ENCODE measurements around the gene SATL1.
"Not testable (repeated sequence)": the region's sequence is repeated elsewhere in the genome, so short reads cannot be mapped to it uniquely, and the experiment has no call there.

SATL1 gene, protein sequence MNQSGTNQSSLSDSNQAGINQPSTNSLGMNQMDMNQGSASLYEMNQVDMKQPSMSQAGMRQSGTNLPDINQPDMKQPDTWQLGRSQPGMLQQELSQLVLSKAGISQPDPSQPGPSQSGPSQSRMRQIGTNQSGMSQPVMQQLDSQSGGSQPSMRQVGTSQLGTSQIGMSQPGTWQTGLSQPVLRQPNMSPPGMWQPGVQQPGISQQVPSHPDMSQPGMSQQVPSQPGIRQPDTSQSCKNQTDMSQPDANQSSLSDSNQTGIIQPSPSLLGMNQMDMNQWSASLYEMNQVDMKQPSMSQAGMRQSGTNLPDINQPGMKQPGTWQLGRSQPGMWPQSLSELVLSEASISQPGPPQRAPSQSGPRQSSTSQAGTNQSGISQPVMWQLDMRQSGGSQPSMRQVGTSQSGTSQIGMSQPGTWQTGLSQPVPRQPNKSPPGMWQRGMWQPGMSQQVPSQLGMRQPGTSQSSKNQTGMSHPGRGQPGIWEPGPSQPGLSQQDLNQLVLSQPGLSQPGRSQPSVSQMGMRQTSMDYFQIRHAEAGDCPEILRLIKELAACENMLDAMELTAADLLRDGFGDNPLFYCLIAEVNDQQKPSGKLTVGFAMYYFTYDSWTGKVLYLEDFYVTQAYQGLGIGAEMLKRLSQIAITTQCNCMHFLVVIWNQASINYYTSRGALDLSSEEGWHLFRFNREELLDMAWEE

DNA sequence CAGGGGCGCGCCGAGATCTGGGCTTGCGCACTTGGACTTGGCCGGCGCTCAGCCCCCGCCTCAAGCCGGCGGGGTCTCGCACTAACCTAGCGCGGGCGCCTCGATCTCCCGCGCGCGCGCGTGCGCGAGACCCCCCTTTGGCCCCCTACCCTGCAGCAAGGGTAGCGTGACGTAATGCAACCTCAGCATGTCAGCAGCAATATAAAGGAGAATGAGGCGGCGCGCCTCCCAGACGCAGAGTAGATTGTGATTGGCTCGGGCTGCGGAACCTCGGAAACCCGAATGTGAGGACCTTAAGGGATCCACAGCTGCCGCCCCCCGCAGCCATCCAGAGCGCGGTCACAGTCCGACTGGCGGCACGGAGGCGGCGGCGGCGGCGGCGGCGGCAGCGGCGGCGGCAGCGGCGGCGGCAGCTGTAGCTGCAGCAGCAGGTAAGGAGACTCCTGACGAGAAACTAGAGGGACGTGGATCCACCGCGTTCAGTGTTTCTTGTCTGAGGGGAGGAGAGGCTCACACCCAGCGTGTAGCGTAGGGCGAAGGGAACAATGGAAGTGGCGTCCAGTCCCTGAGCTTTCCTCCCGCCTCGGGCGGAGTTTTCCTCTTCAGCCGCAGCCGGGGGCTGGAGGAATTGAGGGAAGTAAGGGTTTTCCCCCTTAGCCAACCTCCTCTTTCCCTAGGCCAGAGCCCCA, at the start of gene SATL1, which contains the start of gene ZNF711:
SATL1 (minus strand) TSS at position 19 of the 689 bp plus-strand sequence. CDS start 134,811 bp downstream, outside the sequence.
ZNF711 (plus strand) TSS at position 231 of the 689 bp plus-strand sequence. CDS start 3,582 bp downstream, outside the sequence.
- H3K4me3 ChIP-seq (ENCODE audit: low read length), result peak within 1 kb of the TSS; percentile 82
- no peak for TF ChIP-seq ZNF274 (IDR thresholded peaks at IDR 0.05; ENCODE audit: low read depth, low read length)

DNA sequence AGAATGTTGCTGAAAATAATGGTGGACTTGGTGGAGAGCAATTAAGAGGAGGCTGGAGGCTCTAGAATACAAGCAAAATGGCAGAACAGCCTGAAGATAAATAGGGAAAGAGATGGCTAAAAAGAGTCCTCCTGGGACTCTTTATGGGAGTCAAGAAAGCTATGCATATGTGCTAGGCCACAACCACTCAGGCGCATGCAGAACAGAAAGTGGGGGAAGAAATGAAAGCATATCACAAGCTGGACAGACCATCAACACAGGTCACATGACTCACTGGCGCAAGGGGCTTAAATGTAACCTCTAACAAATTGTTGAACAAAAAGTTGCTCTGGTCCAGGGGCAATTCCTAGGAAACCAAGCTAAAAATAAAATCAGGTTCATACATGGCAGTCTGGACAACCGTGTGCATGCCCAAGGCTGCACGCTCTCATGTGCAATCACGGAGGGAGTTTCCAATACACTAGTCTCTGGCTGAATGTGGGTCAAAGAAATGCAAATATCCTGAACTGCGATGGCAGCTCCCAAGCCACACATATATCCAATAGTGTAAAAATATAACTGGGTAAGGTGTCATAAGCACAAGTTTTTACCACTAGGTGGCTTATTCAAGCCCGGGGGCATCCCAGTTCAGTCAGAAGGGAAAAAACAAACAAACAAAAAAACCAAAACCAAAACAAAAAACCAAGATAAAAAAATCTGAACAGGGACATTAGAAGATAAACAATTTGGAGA, 45.6 kb upstream of the SATL1 start:
- TF ChIP-seq ZNF274 (IDR thresholded peaks at IDR 0.05; ENCODE audit: low read depth, low read length), result no peak
- H3K4me3 ChIP-seq (ENCODE audit: low read length), result no peak overlapping the region

DNA sequence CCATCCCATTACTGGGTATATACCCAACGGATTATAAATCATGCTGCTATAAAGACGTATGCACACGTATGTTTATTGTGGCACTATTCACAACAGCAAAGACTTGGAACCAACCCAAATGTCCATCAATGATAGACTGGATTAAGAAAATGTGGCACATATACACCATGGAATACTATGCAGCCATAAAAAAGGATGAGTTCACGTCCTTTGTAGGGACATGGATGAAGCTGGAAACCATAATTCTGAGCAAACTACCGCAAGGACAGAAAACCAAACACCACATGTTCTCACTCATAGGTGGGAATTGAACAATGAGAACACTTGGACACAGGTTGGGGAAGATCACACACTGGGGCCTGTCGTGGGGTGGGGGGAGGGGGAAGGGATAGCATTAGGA, 41.7 kb upstream of the SATL1 start:
- H3K4me3 ChIP-seq (ENCODE audit: low read length), result not testable (repeated sequence)

DNA sequence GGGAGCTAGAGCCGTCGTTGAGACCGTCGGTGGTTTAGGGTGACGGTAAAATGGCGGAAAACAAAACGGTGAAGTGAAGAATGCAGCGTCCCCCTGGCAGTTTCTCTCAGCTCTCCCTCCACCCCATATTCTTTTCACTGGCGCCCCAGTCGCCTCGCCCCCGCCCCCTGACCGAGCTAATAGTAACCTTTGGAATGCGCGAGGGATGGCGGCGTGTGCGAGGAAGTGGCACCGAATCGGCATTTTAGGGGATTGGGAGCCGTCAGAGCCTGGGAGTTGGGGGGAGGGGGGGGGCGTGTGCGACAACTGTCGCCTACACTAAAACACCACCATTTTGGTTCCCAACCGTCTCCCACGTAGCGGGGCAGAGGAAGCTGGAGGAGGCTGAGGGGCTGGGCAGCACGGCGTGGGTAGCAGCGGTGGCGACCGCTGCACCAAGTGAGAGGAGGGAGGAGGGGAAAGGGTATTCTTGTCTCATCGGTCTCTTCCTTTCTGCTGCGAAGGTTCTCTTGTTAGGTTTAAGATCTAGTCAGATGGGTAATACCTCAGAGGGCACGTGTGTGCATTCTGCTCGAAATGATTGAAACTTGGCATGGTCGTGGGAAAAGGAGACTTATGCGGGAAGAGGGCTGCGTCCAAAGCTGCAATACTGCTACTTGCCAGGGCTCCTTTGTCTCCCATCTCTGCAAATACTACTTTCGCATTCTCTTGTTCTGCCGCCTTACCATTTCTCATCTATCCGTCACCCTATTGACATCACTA, 1.1 kb upstream of the SATL1 start:
- peak overlapping the region; percentile 82 for H3K4me3 ChIP-seq (ENCODE audit: low read length)
- TF ChIP-seq ZNF274 (IDR thresholded peaks at IDR 0.05; ENCODE audit: low read depth, low read length), result no peak

DNA sequence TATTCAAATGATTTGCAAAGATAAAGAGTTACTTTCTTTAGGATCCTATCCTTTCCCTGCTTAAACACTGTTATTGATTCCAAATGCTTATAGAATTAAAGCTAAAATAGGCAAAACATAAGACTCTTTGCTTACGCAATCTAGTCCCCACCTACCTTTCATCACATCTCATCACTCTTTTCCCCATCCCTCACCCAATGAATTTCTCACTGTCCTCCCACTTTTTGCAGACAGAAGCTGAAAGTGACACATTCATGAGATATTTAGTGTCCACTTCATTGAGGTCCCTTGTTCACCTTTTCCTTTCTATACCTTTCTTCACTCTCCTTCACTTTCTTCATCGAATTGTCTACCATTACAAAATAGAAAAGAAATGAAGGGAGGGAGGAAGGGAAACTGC, 424 bp downstream of the SATL1 start:
- H3K4me3 ChIP-seq (ENCODE audit: low read length), result peak overlapping the region; percentile 10; the same call in 1 of the 2 replicates
- TF ChIP-seq ZNF274 (IDR thresholded peaks at IDR 0.05; ENCODE audit: low read depth, low read length), result no peak

DNA sequence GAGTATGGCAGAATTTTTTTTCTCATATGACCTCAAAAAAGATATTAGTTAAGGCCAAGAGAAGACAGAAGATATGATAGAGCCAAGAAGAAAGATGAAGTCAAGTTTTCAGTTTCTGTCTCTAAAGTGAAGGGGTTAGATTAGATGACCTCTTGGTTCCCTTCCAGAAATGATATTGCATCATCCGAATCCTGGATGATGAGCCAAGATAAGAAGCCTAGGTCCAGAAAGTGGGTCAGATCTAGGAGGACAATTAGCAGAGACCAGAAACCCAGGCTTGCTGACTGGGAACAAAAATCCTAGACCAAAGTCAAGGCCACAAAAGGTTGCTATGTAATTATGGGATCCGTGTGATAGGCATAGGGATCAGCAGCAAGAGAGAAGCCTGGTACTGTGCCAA, 20.2 kb downstream of the SATL1 start:
- TF ChIP-seq ZNF274 (IDR thresholded peaks at IDR 0.05; ENCODE audit: low read depth, low read length), result no peak
- no peak overlapping the region for H3K4me3 ChIP-seq (ENCODE audit: low read length)

DNA sequence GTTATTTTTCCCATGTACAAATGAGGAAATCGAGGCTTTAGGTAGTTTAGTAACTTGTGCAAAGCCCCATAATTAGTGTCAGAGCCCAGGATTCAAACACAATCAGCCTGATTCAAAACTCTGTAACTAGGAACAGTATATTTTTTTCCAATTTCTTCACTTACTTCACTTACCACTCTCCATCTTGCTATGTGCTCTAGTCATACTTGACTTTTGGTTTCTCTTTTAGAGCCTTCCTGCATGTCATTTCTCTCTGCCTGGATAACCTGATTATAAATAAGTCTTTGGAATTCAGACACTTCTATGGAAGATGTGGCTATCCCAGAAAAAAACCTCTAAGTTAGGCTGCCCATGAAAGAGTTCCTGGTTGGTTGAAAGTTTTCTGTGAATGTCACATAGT, 22.2 kb downstream of the SATL1 start:
- no peak overlapping the region for H3K4me3 ChIP-seq (ENCODE audit: low read length)
- no peak for TF ChIP-seq ZNF274 (IDR thresholded peaks at IDR 0.05; ENCODE audit: low read depth, low read length)

DNA sequence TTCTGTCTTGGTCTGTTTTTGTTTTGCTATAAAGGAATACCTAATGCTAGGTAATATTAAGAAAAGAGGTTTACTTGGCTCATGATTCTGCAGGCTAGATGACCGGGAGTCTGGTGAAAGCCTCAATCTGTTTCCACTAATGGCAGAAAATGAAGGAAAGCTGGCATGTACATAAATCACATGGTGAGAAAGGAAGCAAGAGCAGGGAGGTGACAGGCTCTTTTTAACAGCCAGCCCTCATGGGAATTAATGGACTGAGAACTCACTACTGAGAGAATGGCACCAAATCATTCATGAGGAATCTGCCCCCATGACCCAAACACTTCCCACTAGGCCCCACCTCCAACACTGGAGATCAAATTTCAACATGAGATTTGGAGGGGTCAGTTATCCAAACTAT, 27.6 kb downstream of the SATL1 start:
- no peak for TF ChIP-seq ZNF274 (IDR thresholded peaks at IDR 0.05; ENCODE audit: low read depth, low read length)
- H3K4me3 ChIP-seq (ENCODE audit: low read length), result no peak overlapping the region

DNA sequence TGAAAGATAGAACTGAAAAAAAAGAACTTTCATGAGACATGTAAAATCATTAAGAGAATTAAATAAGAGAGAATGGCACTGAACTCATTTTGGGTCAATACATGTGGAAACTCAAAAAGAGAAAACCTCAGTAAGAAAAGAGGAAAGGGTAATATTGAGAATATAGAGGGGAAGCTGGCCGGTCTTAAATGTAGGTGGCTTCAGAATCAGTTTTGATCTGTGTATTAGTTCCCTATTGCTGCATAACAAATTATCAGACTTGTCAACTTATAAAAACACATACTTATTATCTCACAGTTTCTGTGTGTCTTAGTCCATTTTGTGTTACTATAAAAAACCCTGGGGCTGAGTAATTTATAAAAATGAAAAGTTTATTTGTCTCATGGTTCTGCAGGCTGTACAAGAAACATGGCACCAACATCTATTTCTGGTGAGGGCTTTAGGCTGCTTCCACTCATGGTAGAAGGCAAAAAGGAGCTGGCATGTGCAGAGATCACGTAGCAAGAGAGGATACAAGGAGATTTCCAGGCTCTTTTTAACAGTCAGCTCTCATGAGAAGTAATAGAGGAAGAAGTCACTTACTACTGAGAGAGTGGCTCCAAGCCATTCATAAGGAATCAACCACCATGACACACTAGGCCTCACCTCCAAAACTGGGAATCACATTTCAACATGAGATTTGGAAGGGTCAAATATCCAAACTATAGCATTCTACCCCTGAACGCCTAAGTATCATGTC, 29.6 kb downstream of the SATL1 start:
- no peak overlapping the region for H3K4me3 ChIP-seq (ENCODE audit: low read length)
- no peak for TF ChIP-seq ZNF274 (IDR thresholded peaks at IDR 0.05; ENCODE audit: low read depth, low read length)

DNA sequence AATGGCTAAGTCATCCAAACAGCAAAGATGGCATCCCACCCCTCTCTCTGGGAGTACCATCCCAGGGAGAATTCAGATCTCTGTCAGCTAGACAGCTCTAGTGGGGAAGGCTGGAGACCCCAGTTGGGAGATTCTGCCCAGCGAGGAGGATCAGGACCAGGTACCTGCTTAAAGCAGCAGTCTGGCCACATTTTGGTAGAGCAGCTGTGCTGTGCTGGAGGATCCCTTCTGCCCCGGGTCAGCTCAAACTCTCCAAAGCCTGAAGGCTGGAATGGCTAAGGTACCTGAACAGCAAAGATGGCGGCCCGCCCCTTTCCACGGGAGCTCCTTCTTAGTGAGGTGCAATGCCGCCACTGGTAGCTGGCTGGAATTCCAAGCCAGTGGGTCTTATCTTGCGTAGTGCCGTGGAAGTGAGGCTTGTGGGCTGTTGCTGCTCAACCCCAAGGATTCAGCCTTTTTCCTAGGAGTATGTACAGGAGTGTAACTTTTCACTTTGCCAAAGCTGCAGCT, 40.1 kb downstream of the SATL1 start:
- H3K4me3 ChIP-seq (ENCODE audit: low read length), result no peak overlapping the region
- TF ChIP-seq ZNF274 (IDR thresholded peaks at IDR 0.05; ENCODE audit: low read depth, low read length), result no peak

DNA sequence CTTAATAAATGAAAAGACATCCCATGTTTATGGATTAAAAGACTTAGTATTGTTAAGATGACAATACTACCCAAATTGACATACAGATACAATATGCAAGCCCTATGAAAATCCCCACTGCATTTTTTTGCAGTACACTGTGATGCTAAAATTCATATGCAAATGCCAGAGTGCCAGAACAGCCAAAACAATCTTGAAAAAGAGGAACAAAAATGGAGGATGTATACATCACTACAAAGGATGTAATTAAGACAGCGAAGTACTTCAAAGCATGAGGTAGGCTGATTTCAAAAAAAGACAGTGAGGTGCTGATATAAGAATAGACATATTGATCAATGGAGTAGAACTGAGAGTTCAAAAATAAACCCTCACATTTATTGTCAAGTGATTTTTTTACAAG, 47.3 kb downstream of the SATL1 start:
- no peak for TF ChIP-seq ZNF274 (IDR thresholded peaks at IDR 0.05; ENCODE audit: low read depth, low read length)
- no peak overlapping the region for H3K4me3 ChIP-seq (ENCODE audit: low read length)

DNA sequence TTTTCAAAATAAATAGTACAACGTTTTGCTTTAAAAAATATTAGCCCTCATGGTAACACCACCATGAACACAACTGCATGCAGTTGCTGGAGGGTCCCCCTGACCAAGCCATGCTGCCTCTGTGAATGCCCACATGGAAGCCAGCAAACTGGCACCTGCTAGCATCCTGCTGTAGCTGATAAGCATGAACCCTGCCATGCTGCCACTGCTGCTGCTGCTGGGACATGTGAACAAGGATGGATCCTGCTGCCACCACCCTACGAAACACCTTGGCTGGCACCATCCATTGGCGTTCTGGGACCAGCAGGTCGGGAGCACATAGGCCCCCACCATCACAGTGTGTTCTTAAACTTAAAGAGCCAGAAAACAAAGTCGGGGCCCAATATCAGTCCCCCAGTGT, 83.9 kb downstream of the SATL1 start:
- no peak for TF ChIP-seq ZNF274 (IDR thresholded peaks at IDR 0.05; ENCODE audit: low read depth, low read length)
- H3K4me3 ChIP-seq (ENCODE audit: low read length), result no peak overlapping the region
